Activated T-helper 2 cell treated with anti-CD3 and anti-CD28 coated beads, Interferon-gamma antibody, Interleukin-2, Interleukin-4, amounts not matched to agents 10 μg/mL and 5 μg/mL and 100 μg/mL, durations not matched to agents 14 hours and 24 hours and 36 hours (primary cell): ENCODE data around the gene DCAF11. TPM values are rescaled to one million over a fixed set of nuclear protein-coding genes. Genes with fewer than 3 reads are reported as not detected.
A peak's percentile ranks its signal among the peaks of the same experiment; 100 is the strongest.

Experiments
- DNase-seq: peaks from one replicate; pipeline ENCODE4 v3.0.0; 2021; ENCODE audit warnings: low spot score
- H3K27ac Mint-ChIP-seq: one replicate; pipeline ENCODE4 v1.8.0; 2021; ENCODE audit warnings: mixed read lengths
- H3K27me3 Mint-ChIP-seq: one replicate; pipeline ENCODE4 v1.8.0; 2021; ENCODE audit warnings: low read depth, mixed read lengths
- H3K36me3 Mint-ChIP-seq: one replicate; pipeline ENCODE4 v1.8.0; 2021; ENCODE audit warnings: low read depth, mixed read lengths
- H3K4me1 Mint-ChIP-seq: one replicate; pipeline ENCODE4 v1.8.0; 2021; ENCODE audit warnings: low read depth, mixed read lengths
- H3K4me3 Mint-ChIP-seq: one replicate; pipeline ENCODE4 v1.8.0; 2021; ENCODE audit warnings: low read depth, mild to moderate bottlenecking, moderate library complexity, mixed read lengths
- H3K9me3 Mint-ChIP-seq: one replicate; pipeline ENCODE4 v1.8.0; 2021; ENCODE audit warnings: mixed read lengths
- intact Hi-C: fragments of 100-400 bp; cut with micrococcal nuclease; formaldehyde crosslinking; loops from one replicate; pipeline ENCODE4 v1.15.1; 2023
- total RNA-seq: library from RNA; stranded (reverse); gene quantifications from 2 replicates; pipeline ENCODE4 v1.2.3, GENCODE V29; 2022

Gene DCAF11
- total RNA-seq, 1 donor from 2014 or later = 77.3 TPM

DNA sequence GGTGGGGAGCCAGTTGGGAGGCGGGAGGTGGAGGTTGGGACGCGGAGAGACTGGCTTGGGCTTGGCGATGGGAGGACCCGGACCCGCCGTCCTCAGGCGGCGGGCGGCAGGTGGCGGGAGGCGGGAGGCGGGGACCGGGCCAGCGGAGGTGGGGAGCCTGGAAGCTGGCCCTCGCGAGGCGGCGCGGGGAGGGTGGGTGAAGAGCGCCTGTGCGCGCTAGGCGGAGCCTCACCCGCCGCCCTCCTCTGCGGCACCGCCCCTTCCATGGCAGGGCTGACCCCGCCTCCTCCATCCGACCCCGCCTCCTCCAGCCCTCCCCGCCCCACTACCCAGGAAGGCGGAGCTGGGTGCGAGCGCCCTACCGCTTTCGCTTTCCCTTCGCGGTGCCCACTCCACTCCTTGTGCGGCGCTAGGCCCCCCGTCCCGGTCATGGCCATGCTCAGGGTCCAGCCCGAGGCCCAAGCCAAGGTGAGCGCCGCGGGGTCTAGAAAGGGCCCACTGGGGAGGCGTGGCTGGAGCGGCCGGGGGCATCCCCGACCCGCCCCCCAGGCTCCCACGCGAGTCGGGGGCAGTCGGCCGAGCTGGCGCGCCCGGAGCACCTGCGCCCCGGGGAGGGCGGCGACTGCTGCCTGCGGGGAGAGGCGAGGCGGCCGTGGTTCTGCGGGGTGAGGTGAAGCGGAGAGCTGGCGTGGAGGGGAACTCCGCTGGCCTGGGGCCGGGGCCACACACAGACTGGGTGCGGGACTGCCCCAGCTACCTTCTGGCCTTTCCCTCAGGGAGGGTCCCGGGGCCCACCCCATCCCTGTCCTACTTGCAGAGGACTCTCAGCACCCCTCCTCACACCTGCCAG is 21.5 kb downstream of the DCAF11 start, which contains the start of gene PSME1:
PSME1 (plus strand) TSS at position 361 of the 850 bp plus-strand sequence; CDS start at position 430, 69 bp downstream.
- Mint-ChIP-seq H3K4me1 (peaks cover 47% of the 10 kb centered on the region), H3K36me3 (peaks cover 49% of the 10 kb centered on the region), H3K27ac (peak within 1 kb of the TSS; percentile 91), H3K4me3 (peak within 1 kb of the TSS; percentile 92), H3K27me3 (no peaks in the 10 kb centered on the region), H3K9me3 (no peaks in the 10 kb centered on the region)
- DNase-seq = peak; percentile 93
- intact Hi-C loops = loop anchor here (1.0 kb wide), 3 partner anchors 11 to 25 kb away; partner anchors contain the start of genes IRF9 and RNF31

DNA sequence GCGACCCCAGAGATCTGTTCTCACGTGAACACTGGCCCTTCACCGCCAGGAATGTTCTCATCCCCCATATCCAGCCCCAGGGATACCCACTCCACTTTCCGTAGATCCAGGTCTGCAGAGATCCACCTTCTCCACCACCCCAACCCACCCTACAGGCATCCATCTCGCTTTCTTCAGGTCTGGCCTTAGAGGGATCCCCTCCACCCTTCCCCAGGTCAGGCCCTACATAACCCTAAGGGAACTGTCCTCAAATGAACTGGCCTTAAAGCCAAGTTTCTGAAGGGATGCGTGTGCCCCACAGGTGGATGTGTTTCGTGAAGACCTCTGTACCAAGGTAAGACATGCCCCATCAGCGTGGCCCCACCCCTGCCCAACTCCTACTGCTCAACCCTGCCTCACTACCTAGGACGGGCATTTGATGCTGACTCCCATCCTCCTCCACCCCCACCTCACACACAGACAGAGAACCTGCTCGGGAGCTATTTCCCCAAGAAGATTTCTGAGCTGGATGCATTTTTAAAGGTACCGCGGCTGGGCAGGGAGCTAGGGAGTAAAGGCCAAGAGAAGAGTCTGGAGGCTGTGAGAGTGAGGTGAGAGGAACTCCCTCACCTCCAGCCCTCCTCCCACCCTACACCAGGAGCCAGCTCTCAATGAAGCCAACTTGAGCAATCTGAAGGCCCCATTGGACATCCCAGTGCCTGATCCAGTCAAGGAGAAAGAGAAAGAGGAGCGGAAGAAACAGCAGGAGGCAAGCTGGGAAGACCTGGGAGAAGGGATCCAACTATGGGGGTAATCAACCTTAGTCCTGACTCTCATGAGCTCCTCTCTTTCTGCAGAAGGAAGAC is 22.3 kb downstream of the DCAF11 start:
- Mint-ChIP-seq H3K4me1 (peaks cover 48% of the 10 kb centered on the region), H3K9me3 (no peaks in the 10 kb centered on the region), H3K4me3 (peak overlapping the region; percentile 92), H3K27me3 (no peaks in the 10 kb centered on the region), H3K27ac (peak overlapping the region; percentile 91), H3K36me3 (peaks cover 52% of the 10 kb centered on the region)
- DNase-seq = no peak
- intact Hi-C loops = loop anchor here (1.0 kb wide), 3 partner anchors 10 to 24 kb away; partner anchors contain the start of genes IRF9 and RNF31

DNA sequence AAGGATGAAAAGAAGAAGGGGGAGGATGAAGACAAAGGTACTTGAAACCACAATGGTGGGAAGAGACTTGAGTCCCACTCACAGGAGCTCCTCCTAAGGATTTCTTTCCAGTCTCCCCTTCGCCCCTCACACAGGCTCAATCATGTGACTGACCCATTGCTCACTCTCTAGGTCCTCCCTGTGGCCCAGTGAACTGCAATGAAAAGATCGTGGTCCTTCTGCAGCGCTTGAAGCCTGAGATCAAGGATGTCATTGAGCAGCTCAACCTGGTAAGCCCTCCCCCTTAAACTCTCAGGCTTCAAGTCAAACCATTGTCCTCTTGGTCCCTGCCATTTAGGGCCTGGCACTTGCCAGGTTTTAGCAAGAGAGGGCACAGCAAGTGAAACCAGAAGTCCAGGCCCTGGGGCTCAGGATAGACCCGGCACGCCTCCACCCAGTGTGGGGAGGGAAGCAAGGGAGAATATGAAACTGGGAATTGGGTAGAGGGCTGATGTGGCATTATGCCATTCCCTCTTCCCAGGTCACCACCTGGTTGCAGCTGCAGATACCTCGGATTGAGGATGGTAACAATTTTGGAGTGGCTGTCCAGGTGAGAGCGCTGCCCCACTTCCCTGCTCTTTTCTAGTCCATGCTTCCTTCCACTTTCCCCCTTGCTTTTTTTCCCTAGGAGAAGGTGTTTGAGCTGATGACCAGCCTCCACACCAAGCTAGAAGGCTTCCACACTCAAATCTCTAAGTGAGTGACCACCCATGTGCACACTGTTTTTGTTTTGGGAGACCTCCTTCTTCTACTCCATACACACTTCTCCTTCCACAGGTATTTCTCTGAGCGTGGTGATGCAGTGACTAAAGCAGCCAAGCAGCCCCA is 23.2 kb downstream of the DCAF11 start:
- intact Hi-C loops = no loop called here
- no peaks in the 10 kb centered on the region for H3K27me3 Mint-ChIP-seq
- H3K4me3 Mint-ChIP-seq = peak overlapping the region; percentile 92
- peaks cover 53% of the 10 kb centered on the region for H3K36me3 Mint-ChIP-seq
- H3K27ac Mint-ChIP-seq = peak overlapping the region; percentile 91
- no peaks in the 10 kb centered on the region for H3K9me3 Mint-ChIP-seq
- no peak for DNase-seq
- peaks cover 44% of the 10 kb centered on the region for H3K4me1 Mint-ChIP-seq

DNA sequence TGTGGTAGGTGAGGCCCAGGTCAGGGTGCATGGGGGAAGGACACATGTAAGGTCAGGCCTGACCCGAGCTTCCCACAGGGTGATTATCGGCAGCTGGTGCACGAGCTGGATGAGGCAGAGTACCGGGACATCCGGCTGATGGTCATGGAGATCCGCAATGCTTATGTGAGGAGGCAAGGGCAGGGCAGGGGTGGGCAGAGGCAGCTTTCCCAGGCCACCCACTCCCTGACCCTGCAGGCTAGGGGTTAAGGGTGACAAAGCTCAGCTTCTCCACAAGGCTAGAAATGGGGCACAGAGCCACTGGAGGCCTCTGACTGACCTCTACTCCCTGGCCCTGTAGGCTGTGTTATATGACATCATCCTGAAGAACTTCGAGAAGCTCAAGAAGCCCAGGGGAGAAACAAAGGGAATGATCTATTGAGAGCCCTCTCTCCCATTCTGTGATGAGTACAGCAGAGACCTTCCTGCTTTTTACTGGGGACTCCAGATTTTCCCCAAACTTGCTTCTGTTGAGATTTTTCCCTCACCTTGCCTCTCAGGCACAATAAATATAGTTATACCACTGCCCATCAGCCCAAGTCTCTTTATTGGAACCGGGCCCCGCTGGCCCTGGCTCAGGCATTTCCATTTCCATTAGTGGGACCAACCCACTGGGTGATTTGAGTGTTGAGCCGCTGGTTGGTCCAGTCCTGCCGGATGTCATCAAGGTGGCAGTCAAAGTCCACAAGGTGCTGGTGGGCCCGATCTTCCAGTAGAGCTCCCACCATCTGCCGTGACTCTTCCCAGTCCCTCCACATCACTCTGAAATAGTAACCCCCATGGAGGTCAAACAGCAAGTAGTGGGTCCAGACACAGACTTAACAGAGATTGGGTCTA is 24.1 kb downstream of the DCAF11 start:
- no peaks in the 10 kb centered on the region for H3K9me3 Mint-ChIP-seq
- no peaks in the 10 kb centered on the region for H3K27me3 Mint-ChIP-seq
- H3K4me3 Mint-ChIP-seq = peak overlapping the region; percentile 91
- H3K27ac Mint-ChIP-seq = peak overlapping the region; percentile 51
- peaks cover 46% of the 10 kb centered on the region for H3K4me1 Mint-ChIP-seq
- H3K36me3 Mint-ChIP-seq = peaks cover 58% of the 10 kb centered on the region
- DNase-seq = no peak
- intact Hi-C loops = no loop called here

DNA sequence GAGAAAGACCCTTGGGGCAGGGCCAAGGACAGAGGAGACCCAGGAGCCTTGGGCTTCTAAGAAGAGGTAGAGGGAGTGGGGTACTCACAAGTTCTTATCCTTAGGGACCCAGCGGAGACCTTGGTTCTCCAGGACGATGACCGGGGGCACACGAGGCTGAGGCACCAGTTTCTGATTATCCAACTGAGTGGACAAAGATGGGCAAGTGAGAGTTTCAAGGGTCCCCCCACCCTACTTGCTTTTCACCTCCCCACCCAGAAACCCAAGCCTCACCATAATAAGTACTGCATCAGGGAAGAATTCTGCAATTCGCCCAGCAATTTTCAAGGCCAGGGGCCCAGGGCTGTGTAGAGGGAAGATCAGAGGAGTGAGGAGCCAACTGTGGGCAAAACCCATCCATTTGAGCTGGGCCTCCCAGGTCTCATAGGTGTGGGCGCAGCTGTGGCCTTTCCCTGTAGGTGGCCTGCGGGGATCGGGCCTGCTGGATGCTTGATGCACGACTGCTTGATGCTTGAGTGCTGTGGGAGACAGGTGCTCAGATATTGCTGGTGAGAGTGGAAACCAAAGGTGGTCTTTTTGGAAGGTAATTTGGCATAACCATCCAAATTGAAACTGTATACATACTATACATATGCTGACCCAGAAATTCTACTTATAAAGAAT is 24.8 kb downstream of the DCAF11 start:
- H3K4me3 Mint-ChIP-seq = peak overlapping the region; percentile 91
- intact Hi-C loops = no loop called here
- no peaks in the 10 kb centered on the region for H3K9me3 Mint-ChIP-seq
- no peaks in the 10 kb centered on the region for H3K27me3 Mint-ChIP-seq
- H3K36me3 Mint-ChIP-seq = peaks cover 65% of the 10 kb centered on the region
- DNase-seq = no peak
- peaks cover 51% of the 10 kb centered on the region for H3K4me1 Mint-ChIP-seq
- H3K27ac Mint-ChIP-seq = peak overlapping the region; percentile 56

DNA sequence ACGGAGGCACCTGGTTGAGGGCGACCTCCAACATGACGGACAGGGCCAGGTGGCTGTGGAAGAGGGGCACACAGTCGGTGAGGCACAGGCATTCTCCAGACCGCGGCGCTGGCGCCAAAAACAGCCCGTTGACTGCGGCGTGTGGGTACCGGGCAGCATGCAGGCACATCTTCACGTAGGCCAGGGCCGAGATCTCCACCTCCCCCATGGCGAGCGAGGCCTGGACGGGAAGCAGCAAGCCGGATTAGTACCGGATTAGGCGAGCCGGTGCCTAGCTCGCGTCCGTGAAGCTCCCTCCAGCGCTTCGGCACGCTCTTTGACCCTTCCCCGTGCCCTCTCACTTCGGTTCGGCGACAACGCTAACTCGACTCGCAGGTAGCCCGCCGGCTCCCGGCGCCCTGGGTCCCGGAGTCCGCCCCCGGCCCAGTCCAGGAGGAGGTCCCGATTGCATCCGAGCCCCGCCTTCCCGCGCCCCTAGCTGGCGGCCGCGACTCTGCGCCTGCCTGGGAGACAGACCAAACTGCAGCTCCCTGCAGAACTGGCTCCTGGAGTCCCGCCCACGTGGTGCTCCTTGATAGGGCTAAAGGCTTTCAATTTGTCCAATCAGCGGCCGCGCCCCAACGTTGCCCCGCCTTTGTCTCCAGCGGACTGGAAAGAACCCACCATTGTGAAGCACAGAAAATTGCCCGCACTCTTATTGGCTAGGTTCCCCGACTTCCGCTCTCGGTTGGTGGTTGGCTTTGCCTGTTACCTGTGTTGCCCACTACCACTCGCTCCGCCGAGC is 26.7 kb downstream of the DCAF11 start, which contains the start of gene EMC9:
EMC9 (minus strand) TSS at position 495 of the 784 bp plus-strand sequence; CDS start at position 208, 287 bp downstream.
- Mint-ChIP-seq H3K36me3 (peaks cover 82% of the 10 kb centered on the region), H3K27ac (peak within 1 kb of the TSS; percentile 79), H3K4me1 (peaks cover 58% of the 10 kb centered on the region), H3K27me3 (no peaks in the 10 kb centered on the region), H3K4me3 (peak within 1 kb of the TSS; percentile 91), H3K9me3 (no peaks in the 10 kb centered on the region)
- DNase-seq = peak; percentile 100
- intact Hi-C loops = loop anchor here (1.0 to 5.0 kb wide), 3 partner anchors 20 to 71 kb away; partner anchors contain the start of genes CHMP4A, DCAF11, IRF9 and NRL

DNA sequence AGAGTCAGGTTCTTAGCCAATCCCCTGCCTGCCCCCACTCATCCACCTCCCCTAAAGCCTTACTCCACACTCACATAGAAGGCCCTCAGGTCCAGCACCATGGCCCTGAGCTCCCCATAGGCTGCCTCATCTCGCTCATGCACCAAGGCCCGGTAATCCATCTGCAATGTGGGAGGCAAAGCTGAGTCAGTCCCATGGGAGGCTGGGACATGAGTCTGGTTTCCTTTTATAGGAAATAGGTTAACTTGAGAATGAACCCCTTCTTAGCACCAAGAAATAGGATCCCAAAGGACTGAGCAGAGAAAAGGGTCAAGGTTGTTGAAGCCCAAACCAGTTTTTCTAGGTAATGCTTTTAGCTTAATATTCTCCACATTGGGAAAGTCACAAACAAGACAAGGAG is 28.9 kb downstream of the DCAF11 start:
- intact Hi-C loops = loop anchor here (5.0 kb wide), 1 partner anchor 69 kb away; the partner anchor contains the start of gene CHMP4A
- no peak overlapping the region for H3K27ac Mint-ChIP-seq
- peaks cover 50% of the 10 kb centered on the region for H3K4me1 Mint-ChIP-seq
- H3K9me3 Mint-ChIP-seq = no peaks in the 10 kb centered on the region
- peak overlapping the region; percentile 0 for H3K4me3 Mint-ChIP-seq
- H3K36me3 Mint-ChIP-seq = peaks cover 71% of the 10 kb centered on the region
- H3K27me3 Mint-ChIP-seq = no peaks in the 10 kb centered on the region
- DNase-seq = no peak

DNA sequence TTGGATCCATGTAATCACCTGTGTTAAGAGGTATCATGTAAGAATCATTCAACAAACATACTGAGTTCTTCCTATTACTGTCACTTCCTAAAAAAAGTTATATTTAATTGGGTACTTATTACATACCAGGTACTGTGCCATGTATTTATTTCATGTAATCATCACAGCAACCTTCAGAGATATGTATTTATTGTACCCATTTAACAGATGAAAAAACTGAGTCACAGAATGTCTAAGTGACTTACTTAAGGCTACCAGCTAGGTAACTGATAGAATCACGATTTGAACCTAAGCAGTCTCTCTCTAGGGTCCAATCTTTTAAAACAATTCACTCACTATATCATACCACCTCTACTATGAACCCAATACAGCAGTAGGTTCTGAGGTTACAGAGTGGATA is 29.9 kb downstream of the DCAF11 start:
- Mint-ChIP-seq H3K27ac (peak overlapping the region; percentile 72), H3K9me3 (no peaks in the 10 kb centered on the region), H3K4me3 (peak overlapping the region; percentile 100), H3K36me3 (peaks cover 71% of the 10 kb centered on the region), H3K27me3 (no peaks in the 10 kb centered on the region), H3K4me1 (peaks cover 44% of the 10 kb centered on the region)
- intact Hi-C loops = loop anchor here (5.0 kb wide), 1 partner anchor 68 kb away; the partner anchor contains the start of gene CHMP4A
- DNase-seq = no peak

DNA sequence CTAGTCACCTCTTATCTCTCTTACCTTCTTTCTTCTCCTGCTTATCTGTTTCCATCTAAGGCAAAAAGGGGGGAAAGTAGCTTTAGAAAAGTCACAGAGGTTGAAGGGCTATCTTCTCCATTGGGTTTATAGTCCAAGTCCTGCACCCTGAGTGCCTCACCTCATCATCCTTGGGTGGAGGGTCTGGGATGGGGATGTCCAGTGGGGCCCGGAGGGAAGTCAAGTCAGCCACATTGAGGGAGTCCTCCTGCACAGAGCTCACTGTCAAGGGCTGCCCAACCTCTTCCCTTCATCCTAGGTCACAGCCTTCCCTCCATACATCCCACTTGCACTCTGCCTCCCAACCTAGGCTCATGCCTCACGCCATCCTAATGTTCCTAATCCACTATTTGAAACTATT is 30.6 kb downstream of the DCAF11 start:
- H3K9me3 Mint-ChIP-seq = no peaks in the 10 kb centered on the region
- H3K4me1 Mint-ChIP-seq = peaks cover 43% of the 10 kb centered on the region
- H3K27me3 Mint-ChIP-seq = no peaks in the 10 kb centered on the region
- H3K4me3 Mint-ChIP-seq = peak overlapping the region; percentile 100
- no peak for DNase-seq
- peaks cover 73% of the 10 kb centered on the region for H3K36me3 Mint-ChIP-seq
- peak overlapping the region; percentile 100 for H3K27ac Mint-ChIP-seq
- intact Hi-C loops = no loop called here

DNA sequence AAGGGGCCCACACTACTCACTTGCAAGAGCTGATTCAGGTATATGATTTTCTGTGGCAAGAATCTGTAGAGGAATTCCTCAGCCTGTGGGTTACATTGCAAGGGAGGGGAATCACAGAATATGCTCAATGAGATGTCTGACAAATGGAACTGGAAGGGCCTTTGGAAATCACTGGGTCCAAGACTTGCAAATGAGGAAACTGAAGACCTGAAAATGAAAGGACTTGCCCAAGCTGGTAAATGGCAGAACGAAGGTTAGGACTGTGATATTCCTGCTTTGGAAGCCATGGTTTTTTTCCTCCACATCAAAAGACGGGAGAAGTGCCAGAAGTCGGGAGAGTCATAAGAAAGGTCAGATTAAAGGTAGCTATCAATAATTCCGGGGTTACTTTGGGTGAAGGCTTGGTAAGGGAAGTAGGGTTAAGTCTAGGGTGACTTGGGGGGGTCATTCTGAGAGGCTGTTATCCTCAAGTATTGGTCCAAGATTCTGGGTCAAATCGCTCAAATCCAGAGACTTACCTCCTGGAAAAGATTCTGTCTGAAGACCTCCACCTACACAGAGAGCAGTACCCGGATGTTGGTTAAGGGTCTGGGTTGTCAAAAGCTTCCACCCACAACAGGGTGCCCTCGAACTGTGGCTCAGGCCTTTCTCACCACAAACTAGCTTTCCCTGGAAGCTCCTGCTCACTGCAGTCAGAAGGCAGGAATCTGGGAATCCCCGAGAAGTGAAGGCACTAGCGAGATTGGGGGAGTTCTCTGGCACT is 31.3 kb downstream of the DCAF11 start:
- no peaks in the 10 kb centered on the region for H3K27me3 Mint-ChIP-seq
- peaks cover 74% of the 10 kb centered on the region for H3K36me3 Mint-ChIP-seq
- H3K4me1 Mint-ChIP-seq = peaks cover 47% of the 10 kb centered on the region
- intact Hi-C loops = loop anchor here (1.0 to 2.0 kb wide), 2 partner anchors 43 to 86 kb away; partner anchors contain the start of genes GMPR2, IPO4 and NEDD8
- peak overlapping the region; percentile 100 for H3K27ac Mint-ChIP-seq
- peak overlapping the region; percentile 100 for H3K4me3 Mint-ChIP-seq
- no peaks in the 10 kb centered on the region for H3K9me3 Mint-ChIP-seq
- DNase-seq = no peak
